SK-N-MC (cell line): Measurements from ENCODE around the gene ZDHHC19.

ENCODE experiments used
- EZH2 ChIP-seq: fragments of 200-600 bp; sonication (generic); IDR thresholded peaks from one replicate; pipeline ENCODE4 v1.6.1; 2017; ENCODE audit warnings: antibody characterized with exemption
- POLR2AphosphoS5 ChIP-seq: IDR thresholded peaks from 2 replicates; pipeline ENCODE4 v1.6.1; 2012; ENCODE audit warnings: mild to moderate bottlenecking, low read depth, low read length, borderline replicate concordance

- TF ChIP-seq EZH2 (no peak), POLR2AphosphoS5 (no peak)
Observed at GRCh38 chr3:196164576-196164975, 46.6 kb downstream of the ZDHHC19 start.
